K562 (cell line): ENCODE results near the gene NEUROD2. TPM values are rescaled to one million over a fixed set of nuclear protein-coding genes. Genes with fewer than 3 reads are reported as not detected.

Experiments used
- GABPA ChIP-seq: fragments of 200-800 bp; sonication (Bioruptor generic); conservative IDR thresholded peaks from 2 replicates; pipeline ENCODE4 v1.6.1; 2016; ENCODE audit warnings: low read depth, missing genetic modification characterization, missing compliant biosample characterization
- GTF2E2 ChIP-seq: fragments of 200-800 bp; sonication (Bioruptor generic); IDR thresholded peaks from 2 replicates; pipeline ENCODE4 v1.6.1; 2016; ENCODE audit warnings: missing genetic modification characterization, missing compliant biosample characterization
- KLF1 ChIP-seq: fragments of 450-650 bp; IDR thresholded peaks from 2 replicates; pipeline ENCODE4 v1.6.1; 2016; ENCODE audit warnings: missing genetic modification characterization, missing compliant biosample characterization
- MYC ChIP-seq, 2 experiments: fragments of 250-450 bp in 1 of 2; sonication (Bioruptor Pico) in 1 of 2; IDR thresholded peaks; 2 replicates each; pipeline versions ENCODE4 v1.5.1 to v1.6.1; 2012 to 2021; ENCODE audit warnings: low read depth in 2 of 2, borderline replicate concordance in 1 of 2, improper control_type of control experiment in 1 of 2, low read length in 1 of 2, mild to moderate bottlenecking in 1 of 2, moderate library complexity in 1 of 2
- NR2F6 ChIP-seq: fragments of 450-650 bp; formaldehyde crosslinking; IDR thresholded peaks from 2 replicates; pipeline ENCODE4 v1.4.0; 2020; ENCODE audit warnings: mild to moderate bottlenecking
- SREBF1 ChIP-seq: fragments of 150-350 bp; IDR thresholded peaks from 2 replicates; pipeline ENCODE4 v1.6.1; 2014; ENCODE audit warnings: antibody characterized with exemption, low read depth, low read length, borderline replicate concordance
- SUPT5H ChIP-seq: fragments of 450-650 bp; IDR thresholded peaks from 2 replicates; pipeline ENCODE4 v1.6.1; 2016
- TAF1 ChIP-seq: IDR thresholded peaks from 2 replicates; pipeline ENCODE4 v1.6.1; 2011; ENCODE audit warnings: mild to moderate bottlenecking, low read length, moderate library complexity; ENCODE audit not compliant: insufficient read depth, control insufficient read depth, severe bottlenecking; ENCODE audit errors: extremely low read depth
- ZNF431 ChIP-seq: sonication (generic); formaldehyde crosslinking; IDR thresholded peaks from 2 replicates; pipeline ENCODE4 v1.8.0; 2022; ENCODE audit warnings: mild to moderate bottlenecking, missing genetic modification reagents
- polyA plus RNA-seq, 8 experiments: library from polyadenylated mRNA; depleted of rRNA in 4 of 8; stranded (reverse) in 5 of 8; unstranded in 3 of 8; fragments of >200 nt; fragmentation: Nextera tagmentation in 2 of 8; fragmentation: Illumina TruSeq in 1 of 8; extraction: Ambion mirVana in 2 of 8; extraction: Trizol in 1 of 8; gene quantifications; 2 replicates each; pipeline versions ENCODE4 v1.2.1 to v1.2.3, GENCODE V29; 2011 to 2014; ENCODE audit warnings: inconsistent platforms in 1 of 8, missing spikeins in 1 of 8
- total RNA-seq, 7 experiments: library from RNA; depleted of rRNA in 6 of 7; stranded (reverse); fragments of >200 nt in 6 of 7; fragmentation: Illumina TruSeq in 2 of 7; extraction: Trizol in 2 of 7; gene quantifications; 2 replicates each; pipeline versions ENCODE4 v1.2.1 to v1.2.3, GENCODE V29; 2011 to 2021; ENCODE audit warnings: low replicate concordance in 1 of 7
- TF ChIP-seq, protein P1 (sequence below): fragments of 250-450 bp; sonication (Bioruptor Pico); IDR thresholded peaks from 2 replicates; pipeline ENCODE4 v1.4.0; 2020
- TF ChIP-seq, protein P2 (sequence below): sonication (generic); formaldehyde crosslinking; IDR thresholded peaks from 2 replicates; pipeline ENCODE4 v1.8.0; 2023; ENCODE audit warnings: mild to moderate bottlenecking, missing genetic modification reagents

Gene NEUROD2
- total and polyA plus RNA-seq, 9 of the 15 experiments (the other 6 are each of a cell fraction or from before 2014, with no cell fraction given) = not detected

DNA sequence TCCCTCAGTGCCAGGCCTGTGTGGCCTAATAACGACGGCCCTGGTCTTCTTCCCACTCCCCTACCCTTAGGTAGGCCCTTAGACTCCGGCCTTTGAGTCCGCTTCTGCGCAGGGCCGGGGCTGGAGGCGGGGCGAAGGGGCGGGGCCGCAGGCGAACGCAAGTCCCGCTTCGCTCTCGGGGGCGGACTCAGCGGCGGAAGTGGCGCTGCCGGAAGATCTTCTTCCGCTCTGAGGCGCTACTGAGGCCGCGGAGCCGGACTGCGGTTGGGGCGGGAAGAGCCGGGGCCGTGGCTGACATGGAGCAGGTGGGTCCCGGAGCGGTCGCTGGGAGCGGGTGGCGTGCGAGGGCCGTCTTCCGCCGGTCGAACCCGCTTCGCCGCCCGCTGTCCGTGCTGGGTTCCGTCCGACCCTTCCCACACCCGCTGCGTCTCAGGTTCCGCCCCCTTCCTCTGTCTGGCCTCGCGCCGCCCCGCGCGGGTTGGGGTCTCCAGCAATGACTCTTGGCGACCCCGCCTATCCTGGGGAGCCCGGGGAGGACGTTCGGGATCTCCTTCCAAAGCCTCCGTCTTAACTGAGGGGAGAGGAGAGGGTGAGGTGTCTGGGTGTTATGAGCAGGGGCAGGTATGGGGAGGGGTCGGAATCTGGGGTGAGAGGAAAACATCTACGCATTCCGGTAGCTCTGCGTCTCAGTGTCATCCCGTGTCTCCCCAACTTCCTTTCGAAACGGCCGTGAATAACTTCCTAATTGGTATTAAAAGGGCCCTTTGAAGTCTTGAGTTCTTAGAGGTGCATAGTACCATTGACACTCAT, 29.4 kb upstream of the NEUROD2 start, which contains the start of gene STARD3 (continued):
- TF ChIP-seq GTF2E2 = peak; percentile 62; the same call in 1 of the 2 replicates
- TF ChIP-seq, protein P1, sequence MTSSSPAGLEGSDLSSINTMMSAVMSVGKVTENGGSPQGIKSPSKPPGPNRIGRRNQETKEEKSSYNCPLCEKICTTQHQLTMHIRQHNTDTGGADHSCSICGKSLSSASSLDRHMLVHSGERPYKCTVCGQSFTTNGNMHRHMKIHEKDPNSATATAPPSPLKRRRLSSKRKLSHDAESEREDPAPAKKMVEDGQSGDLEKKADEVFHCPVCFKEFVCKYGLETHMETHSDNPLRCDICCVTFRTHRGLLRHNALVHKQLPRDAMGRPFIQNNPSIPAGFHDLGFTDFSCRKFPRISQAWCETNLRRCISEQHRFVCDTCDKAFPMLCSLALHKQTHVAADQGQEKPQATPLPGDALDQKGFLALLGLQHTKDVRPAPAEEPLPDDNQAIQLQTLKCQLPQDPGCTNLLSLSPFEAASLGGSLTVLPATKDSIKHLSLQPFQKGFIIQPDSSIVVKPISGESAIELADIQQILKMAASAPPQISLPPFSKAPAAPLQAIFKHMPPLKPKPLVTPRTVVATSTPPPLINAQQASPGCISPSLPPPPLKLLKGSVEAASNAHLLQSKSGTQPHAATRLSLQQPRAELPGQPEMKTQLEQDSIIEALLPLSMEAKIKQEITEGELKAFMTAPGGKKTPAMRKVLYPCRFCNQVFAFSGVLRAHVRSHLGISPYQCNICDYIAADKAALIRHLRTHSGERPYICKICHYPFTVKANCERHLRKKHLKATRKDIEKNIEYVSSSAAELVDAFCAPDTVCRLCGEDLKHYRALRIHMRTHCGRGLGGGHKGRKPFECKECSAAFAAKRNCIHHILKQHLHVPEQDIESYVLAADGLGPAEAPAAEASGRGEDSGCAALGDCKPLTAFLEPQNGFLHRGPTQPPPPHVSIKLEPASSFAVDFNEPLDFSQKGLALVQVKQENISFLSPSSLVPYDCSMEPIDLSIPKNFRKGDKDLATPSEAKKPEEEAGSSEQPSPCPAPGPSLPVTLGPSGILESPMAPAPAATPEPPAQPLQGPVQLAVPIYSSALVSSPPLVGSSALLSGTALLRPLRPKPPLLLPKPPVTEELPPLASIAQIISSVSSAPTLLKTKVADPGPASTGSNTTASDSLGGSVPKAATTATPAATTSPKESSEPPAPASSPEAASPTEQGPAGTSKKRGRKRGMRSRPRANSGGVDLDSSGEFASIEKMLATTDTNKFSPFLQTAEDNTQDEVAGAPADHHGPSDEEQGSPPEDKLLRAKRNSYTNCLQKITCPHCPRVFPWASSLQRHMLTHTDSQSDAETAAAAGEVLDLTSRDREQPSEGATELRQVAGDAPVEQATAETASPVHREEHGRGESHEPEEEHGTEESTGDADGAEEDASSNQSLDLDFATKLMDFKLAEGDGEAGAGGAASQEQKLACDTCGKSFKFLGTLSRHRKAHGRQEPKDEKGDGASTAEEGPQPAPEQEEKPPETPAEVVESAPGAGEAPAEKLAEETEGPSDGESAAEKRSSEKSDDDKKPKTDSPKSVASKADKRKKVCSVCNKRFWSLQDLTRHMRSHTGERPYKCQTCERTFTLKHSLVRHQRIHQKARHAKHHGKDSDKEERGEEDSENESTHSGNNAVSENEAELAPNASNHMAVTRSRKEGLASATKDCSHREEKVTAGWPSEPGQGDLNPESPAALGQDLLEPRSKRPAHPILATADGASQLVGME (CRISPR knock-in tag) = 0 out of 2 replicates have a peak, but pooled peaks have one; percentile 65
- TF ChIP-seq GABPA = peak; percentile 96
- TF ChIP-seq SUPT5H = peak; percentile 87
- peak; percentile 65; the same call in 1 of the 2 replicates for TF ChIP-seq MYC (IDR thresholded peaks at IDR 0.05; ENCODE audit: low read depth, low read length)
- TF ChIP-seq MYC (CRISPR knock-in tag; IDR thresholded peaks at IDR 0.05; ENCODE audit: borderline replicate concordance, low read depth) = no peak; the same call in 1 of the 2 replicates
- TF ChIP-seq TAF1 = peak; percentile 72
- TF ChIP-seq SREBF1 = no peak
- no peak for TF ChIP-seq NR2F6 (CRISPR knock-in tag)
- TF ChIP-seq, protein P2, sequence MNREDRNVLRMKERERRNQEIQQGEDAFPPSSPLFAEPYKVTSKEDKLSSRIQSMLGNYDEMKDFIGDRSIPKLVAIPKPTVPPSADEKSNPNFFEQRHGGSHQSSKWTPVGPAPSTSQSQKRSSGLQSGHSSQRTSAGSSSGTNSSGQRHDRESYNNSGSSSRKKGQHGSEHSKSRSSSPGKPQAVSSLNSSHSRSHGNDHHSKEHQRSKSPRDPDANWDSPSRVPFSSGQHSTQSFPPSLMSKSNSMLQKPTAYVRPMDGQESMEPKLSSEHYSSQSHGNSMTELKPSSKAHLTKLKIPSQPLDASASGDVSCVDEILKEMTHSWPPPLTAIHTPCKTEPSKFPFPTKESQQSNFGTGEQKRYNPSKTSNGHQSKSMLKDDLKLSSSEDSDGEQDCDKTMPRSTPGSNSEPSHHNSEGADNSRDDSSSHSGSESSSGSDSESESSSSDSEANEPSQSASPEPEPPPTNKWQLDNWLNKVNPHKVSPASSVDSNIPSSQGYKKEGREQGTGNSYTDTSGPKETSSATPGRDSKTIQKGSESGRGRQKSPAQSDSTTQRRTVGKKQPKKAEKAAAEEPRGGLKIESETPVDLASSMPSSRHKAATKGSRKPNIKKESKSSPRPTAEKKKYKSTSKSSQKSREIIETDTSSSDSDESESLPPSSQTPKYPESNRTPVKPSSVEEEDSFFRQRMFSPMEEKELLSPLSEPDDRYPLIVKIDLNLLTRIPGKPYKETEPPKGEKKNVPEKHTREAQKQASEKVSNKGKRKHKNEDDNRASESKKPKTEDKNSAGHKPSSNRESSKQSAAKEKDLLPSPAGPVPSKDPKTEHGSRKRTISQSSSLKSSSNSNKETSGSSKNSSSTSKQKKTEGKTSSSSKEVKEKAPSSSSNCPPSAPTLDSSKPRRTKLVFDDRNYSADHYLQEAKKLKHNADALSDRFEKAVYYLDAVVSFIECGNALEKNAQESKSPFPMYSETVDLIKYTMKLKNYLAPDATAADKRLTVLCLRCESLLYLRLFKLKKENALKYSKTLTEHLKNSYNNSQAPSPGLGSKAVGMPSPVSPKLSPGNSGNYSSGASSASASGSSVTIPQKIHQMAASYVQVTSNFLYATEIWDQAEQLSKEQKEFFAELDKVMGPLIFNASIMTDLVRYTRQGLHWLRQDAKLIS = 0 out of 2 replicates have a peak, but pooled peaks have one; percentile 36
- TF ChIP-seq ZNF431 (CRISPR knock-in tag) = no peak
- TF ChIP-seq KLF1 (tag) = peak; percentile 33; the same call in 1 of the 2 replicates
